Measurements from ENCODE around the gene APCDD1. TPM values are rescaled to one million over a fixed set of nuclear protein-coding genes. Genes with fewer than 3 reads are reported as not detected.

The APCDD1 gene
- total and polyA plus RNA-seq, 2 experiments from 2014 or later: 69.6 to 114 TPM

DNA sequence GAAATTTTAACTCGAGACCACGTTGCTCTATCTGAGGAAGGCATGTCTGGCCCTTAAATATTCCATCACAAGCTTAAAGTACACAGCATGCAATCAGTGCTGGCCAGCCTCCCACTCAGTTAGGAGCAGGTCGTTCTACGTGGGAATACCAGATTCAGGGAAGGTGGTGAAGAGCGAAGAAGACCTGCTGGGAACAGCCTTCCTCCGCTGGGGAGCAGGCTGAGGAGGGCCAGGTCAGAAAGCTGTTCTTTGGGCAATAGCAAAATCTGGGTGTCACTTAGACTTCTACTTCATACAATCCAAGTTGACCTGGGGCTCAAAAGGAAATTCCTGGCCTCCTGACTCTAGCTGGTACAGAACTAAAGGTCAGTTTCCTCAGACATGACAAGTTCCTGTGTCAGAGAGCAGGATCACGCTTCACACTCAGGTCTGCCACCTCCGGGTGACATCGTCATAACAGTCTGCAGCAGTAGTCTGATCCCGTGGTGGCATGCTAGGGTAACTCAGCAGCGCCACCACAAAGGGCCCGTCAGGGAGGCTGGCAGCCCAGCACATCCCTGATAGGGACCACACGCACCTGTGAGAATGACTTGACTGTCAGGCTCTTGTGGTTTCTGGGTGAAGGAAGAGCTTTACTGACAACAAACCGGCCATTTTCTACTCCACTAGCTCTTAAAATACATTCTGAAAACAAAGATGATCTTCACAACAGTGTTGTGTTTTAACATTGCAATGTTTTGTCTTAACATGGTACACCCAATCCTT, 36.1 kb downstream of the APCDD1 start:
- Histone ChIP-seq H3K36me3 (replicated peaks; ENCODE audit: insufficient read depth, low read depth) (no peaks in the 10 kb centered on the region), H3K27me3 (no peaks in the 10 kb centered on the region), H4K20me1 (ENCODE audit: insufficient read depth, poor library complexity, severe bottlenecking) (no peaks in the 10 kb centered on the region), H3K4me3 (no peak overlapping the region), H3K79me2 (no peaks in the 10 kb centered on the region), H3K4me2 (no peak overlapping the region), H3K9me2 (replicated peaks; ENCODE audit: insufficient read depth) (no peaks in the 10 kb centered on the region), H3K4me1 (ENCODE audit: insufficient read depth) (no peaks in the 10 kb centered on the region), H3K9me3 (ENCODE audit: low read depth) (no peaks in the 10 kb centered on the region), H2AFZ (no peak overlapping the region), H3K27ac (no peak overlapping the region)
- WGBS (ENCODE audit: low lambda C conversion rate, missing lambda C conversion rate): 68% methylated on average over 14 of the region's 14 CpGs
- TF ChIP-seq, protein P1, sequence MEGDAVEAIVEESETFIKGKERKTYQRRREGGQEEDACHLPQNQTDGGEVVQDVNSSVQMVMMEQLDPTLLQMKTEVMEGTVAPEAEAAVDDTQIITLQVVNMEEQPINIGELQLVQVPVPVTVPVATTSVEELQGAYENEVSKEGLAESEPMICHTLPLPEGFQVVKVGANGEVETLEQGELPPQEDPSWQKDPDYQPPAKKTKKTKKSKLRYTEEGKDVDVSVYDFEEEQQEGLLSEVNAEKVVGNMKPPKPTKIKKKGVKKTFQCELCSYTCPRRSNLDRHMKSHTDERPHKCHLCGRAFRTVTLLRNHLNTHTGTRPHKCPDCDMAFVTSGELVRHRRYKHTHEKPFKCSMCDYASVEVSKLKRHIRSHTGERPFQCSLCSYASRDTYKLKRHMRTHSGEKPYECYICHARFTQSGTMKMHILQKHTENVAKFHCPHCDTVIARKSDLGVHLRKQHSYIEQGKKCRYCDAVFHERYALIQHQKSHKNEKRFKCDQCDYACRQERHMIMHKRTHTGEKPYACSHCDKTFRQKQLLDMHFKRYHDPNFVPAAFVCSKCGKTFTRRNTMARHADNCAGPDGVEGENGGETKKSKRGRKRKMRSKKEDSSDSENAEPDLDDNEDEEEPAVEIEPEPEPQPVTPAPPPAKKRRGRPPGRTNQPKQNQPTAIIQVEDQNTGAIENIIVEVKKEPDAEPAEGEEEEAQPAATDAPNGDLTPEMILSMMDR (IDR thresholded peaks at IDR 0.05; ENCODE audit: poor library complexity): peak; percentile 28
- TF ChIP-seq EZH2phosphoT487 (IDR thresholded peaks at IDR 0.05; ENCODE audit: low read depth, severe bottlenecking, unreplicated experiment) (no peak), EZH2 (IDR thresholded peaks at IDR 0.05; ENCODE audit: borderline replicate concordance) (no peak)
- peak; percentile 64 for DNase-seq (ENCODE audit: low spot score)

DNA sequence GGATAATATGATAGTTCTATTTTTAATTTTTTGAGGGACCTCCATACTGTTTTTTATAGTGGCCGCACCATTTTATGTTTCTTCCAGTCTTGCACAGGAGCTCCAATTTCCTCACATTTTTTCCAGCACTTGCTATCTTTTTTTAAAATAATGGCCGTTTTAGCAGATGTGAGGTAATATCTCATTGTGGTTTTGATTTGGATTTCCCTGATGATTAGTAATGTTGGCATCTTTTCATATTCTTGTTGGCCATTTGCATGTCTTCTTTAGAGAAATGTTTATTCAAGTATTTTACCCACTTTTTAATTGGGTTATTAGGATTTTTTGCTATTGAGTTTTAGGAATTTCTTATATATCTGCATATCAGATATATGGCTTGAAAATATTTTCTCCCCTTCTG, 41.5 kb downstream of the APCDD1 start:
- no peak overlapping the region for H3K4me3 ChIP-seq
- no peak overlapping the region for H3K27ac ChIP-seq
- no peak for DNase-seq (ENCODE audit: low spot score)
- H3K4me2 ChIP-seq: no peak overlapping the region
- H3K79me2 ChIP-seq: no peaks in the 10 kb centered on the region
- no peaks in the 10 kb centered on the region for H3K27me3 ChIP-seq
- WGBS (ENCODE audit: low lambda C conversion rate, missing lambda C conversion rate): 91% methylated on average over 2 of the region's 2 CpGs
- no peaks in the 10 kb centered on the region for H4K20me1 ChIP-seq (ENCODE audit: insufficient read depth, poor library complexity, severe bottlenecking)
- no peaks in the 10 kb centered on the region for H3K4me1 ChIP-seq (ENCODE audit: insufficient read depth)
- no peaks in the 10 kb centered on the region for H3K36me3 ChIP-seq (replicated peaks; ENCODE audit: insufficient read depth, low read depth)
- H3K9me2 ChIP-seq (replicated peaks; ENCODE audit: insufficient read depth): no peaks in the 10 kb centered on the region
- no peaks in the 10 kb centered on the region for H3K9me3 ChIP-seq (ENCODE audit: low read depth)
- no peak overlapping the region for H2AFZ ChIP-seq
- TF ChIP-seq, protein P1 (IDR thresholded peaks at IDR 0.05; ENCODE audit: poor library complexity): no peak
- TF ChIP-seq EZH2phosphoT487 (IDR thresholded peaks at IDR 0.05; ENCODE audit: low read depth, severe bottlenecking, unreplicated experiment) (no peak), EZH2 (IDR thresholded peaks at IDR 0.05; ENCODE audit: borderline replicate concordance) (no peak)

DNA sequence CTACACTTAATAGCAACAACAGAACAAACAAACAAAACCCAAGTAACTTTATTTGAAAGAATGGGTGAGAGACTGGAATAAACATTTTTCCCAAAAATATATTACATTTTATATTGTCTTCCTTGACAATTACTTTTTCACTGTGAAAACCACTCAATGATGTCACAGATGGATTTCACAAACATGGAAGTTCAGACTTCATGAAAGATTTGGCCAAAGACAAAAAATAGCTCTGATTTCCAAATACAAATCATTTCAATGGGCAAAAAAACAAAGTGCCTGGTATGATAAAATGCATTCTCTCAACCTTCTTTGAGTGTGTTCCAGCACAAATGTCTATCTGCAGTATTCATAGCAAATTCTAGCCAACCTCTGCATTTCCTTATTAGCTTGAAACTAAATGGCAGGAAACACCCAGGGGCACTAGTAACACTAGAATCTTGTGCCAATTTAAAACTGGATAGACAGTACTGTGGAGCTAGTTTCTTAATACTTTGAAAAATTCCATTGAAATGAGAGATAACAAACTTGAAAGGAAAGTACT, 42.8 kb downstream of the APCDD1 start:
- TF ChIP-seq EZH2 (IDR thresholded peaks at IDR 0.05; ENCODE audit: borderline replicate concordance) (no peak), EZH2phosphoT487 (IDR thresholded peaks at IDR 0.05; ENCODE audit: low read depth, severe bottlenecking, unreplicated experiment) (no peak)
- TF ChIP-seq, protein P1 (IDR thresholded peaks at IDR 0.05; ENCODE audit: poor library complexity): no peak
- Histone ChIP-seq H2AFZ (no peak overlapping the region), H3K4me2 (no peak overlapping the region), H3K4me1 (ENCODE audit: insufficient read depth) (no peaks in the 10 kb centered on the region), H3K79me2 (no peaks in the 10 kb centered on the region), H3K9me3 (ENCODE audit: low read depth) (no peaks in the 10 kb centered on the region), H3K27ac (no peak overlapping the region), H3K36me3 (replicated peaks; ENCODE audit: insufficient read depth, low read depth) (no peaks in the 10 kb centered on the region), H3K4me3 (no peak overlapping the region), H4K20me1 (ENCODE audit: insufficient read depth, poor library complexity, severe bottlenecking) (no peaks in the 10 kb centered on the region), H3K9me2 (replicated peaks; ENCODE audit: insufficient read depth) (no peaks in the 10 kb centered on the region), H3K27me3 (no peaks in the 10 kb centered on the region)
- DNase-seq (ENCODE audit: low spot score): no peak

Measured in hepatocyte (in vitro differentiated cells).